Stimulated activated CD8-positive, alpha-beta memory T cell treated with anti-CD3 and anti-CD28 coated beads, Interleukin-15, amount 100 ng/mL, for 1 hour (primary cell): Measurements from ENCODE around the gene RGPD3.

Experiments
- DNase-seq: peaks from one replicate; pipeline ENCODE4 v3.0.0-alpha.2; 2020; ENCODE audit warnings: low read depth

The RGPD3 gene

DNA sequence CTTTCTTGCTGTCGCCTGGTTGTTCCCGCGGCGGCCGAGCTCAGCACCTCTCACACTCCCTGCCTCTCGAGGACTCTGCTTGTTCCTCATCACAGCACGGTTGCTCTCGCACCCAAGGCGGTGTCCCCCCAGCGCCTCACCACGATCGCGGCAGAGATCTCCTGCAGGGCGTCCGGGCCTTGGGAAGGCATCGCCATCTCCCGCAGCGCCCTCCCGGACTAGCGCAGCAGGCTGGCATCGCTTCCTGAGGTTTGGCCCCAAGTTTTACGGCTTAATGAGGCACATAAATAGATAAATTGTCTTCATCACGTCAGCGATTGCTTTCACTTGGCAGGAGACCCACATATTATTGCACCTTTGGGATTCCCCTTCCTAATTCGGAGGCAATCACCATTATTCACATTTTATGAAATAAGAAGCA is 125.4 kb downstream of the RGPD3 start:
- no peak for DNase-seq

- DNase-seq = no peak
Measured at GRCh38 chr2:106341666-106342065, 126.5 kb downstream of the RGPD3 start.
